Ecto neural progenitor cell (in vitro differentiated cells): Measurements from ENCODE around the gene LHX4.
"Not testable (repeated sequence)": the region's sequence is repeated elsewhere in the genome, so short reads cannot be mapped to it uniquely, and the experiment has no call there.

Source experiments
- DNase-seq: peaks from one replicate; pipeline ENCODE4 v3.0.0-alpha.2; 2018; ENCODE audit warnings: low spot score

The LHX4 gene

GRCh38 chr1:180197231-180197630, 32.8 kb upstream of the LHX4 start:
- DNase-seq: no peak

GRCh38 chr1:180198196-180198595, 31.9 kb upstream of the LHX4 start:
- DNase-seq: peak; percentile 78

GRCh38 chr1:180198611-180199010, 31.5 kb upstream of the LHX4 start:
- no peak for DNase-seq

- DNase-seq: no peak
Measured at GRCh38 chr1:180199018-180199417, 31.0 kb upstream of the LHX4 start.

- no peak for DNase-seq
Measured at GRCh38 chr1:180201451-180202200, 28.4 kb upstream of the LHX4 start.

GRCh38 chr1:180202588-180202987, 27.5 kb upstream of the LHX4 start:
- DNase-seq: not testable (repeated sequence)

GRCh38 chr1:180204231-180204630, 25.8 kb upstream of the LHX4 start:
- DNase-seq: no peak

- DNase-seq: no peak
Measured at GRCh38 chr1:180206581-180206980, 23.5 kb upstream of the LHX4 start.

- no peak for DNase-seq
Measured at GRCh38 chr1:180208264-180208663, 21.8 kb upstream of the LHX4 start.

GRCh38 chr1:180210008-180210620, 19.9 kb upstream of the LHX4 start:
- DNase-seq: no peak

GRCh38 chr1:180211156-180211859, 18.8 kb upstream of the LHX4 start:
- no peak for DNase-seq

GRCh38 chr1:180211860-180212229, 18.2 kb upstream of the LHX4 start:
- DNase-seq: no peak

GRCh38 chr1:180213401-180214170, 16.5 kb upstream of the LHX4 start:
- DNase-seq: no peak

GRCh38 chr1:180215856-180216625, 14.0 kb upstream of the LHX4 start:
- DNase-seq: no peak

- DNase-seq: no peak
Measured at GRCh38 chr1:180217006-180217405, 13.1 kb upstream of the LHX4 start.

- DNase-seq: no peak
Measured at GRCh38 chr1:180218806-180219765, 11.0 kb upstream of the LHX4 start.

GRCh38 chr1:180219776-180220175, 10.3 kb upstream of the LHX4 start:
- DNase-seq: no peak

- no peak for DNase-seq
Measured at GRCh38 chr1:180221462-180221861, 8.6 kb upstream of the LHX4 start.

GRCh38 chr1:180224902-180225301, 5.2 kb upstream of the LHX4 start:
- DNase-seq: no peak

- no peak for DNase-seq
Measured at GRCh38 chr1:180225403-180225802, 4.7 kb upstream of the LHX4 start.
